Liver (tissue), 9 donors: ENCODE measurements around the gene DYNLT3. TPM values are rescaled to one million over a fixed set of nuclear protein-coding genes. Genes with fewer than 3 reads are reported as not detected.
A peak's percentile ranks its signal among the peaks of the same experiment; 100 is the strongest.

ENCODE experiments used
- DNase-seq: peaks from one replicate; pipeline ENCODE4 v3.0.0-alpha.2; 2017; ENCODE audit warnings: low spot score
- H3K27ac ChIP-seq, 2 donors: one replicate each; pipeline ENCODE4 v1.7.0; 2013; ENCODE audit warnings: inconsistent platforms in 2 of 2, low read length in 2 of 2, control low read depth in 1 of 2, low read depth in 1 of 2, mild to moderate bottlenecking in 1 of 2
- H3K27me3 ChIP-seq, 4 donors: one replicate each; pipeline versions ENCODE4 v1.6.1 to v1.7.0; 2013; ENCODE audit warnings: low read length in 3 of 4, inconsistent platforms in 1 of 4, mild to moderate bottlenecking in 1 of 4, moderate library complexity in 1 of 4; ENCODE audit not compliant: control insufficient read depth in 4 of 4, insufficient read depth in 4 of 4
- H3K36me3 ChIP-seq, 4 donors: one replicate each; pipeline versions ENCODE4 v1.6.1 to v1.7.0; 2013; ENCODE audit warnings: low read length in 3 of 4, mild to moderate bottlenecking in 3 of 4, low read depth in 1 of 4, moderate library complexity in 1 of 4; ENCODE audit not compliant: control insufficient read depth in 4 of 4, insufficient read depth in 3 of 4
- H3K4me1 ChIP-seq, 4 donors: one replicate each; pipeline versions ENCODE4 v1.6.1 to v1.7.0; 2013; ENCODE audit warnings: low read length in 3 of 4, mild to moderate bottlenecking in 3 of 4, moderate library complexity in 1 of 4; ENCODE audit not compliant: control insufficient read depth in 4 of 4, insufficient read depth in 4 of 4
- H3K4me3 ChIP-seq, 3 donors: one replicate each; pipeline versions ENCODE4 v1.6.1 to v1.7.0; 2013; ENCODE audit warnings: low read length in 3 of 3, control low read depth in 1 of 3, low read depth in 1 of 3, mild to moderate bottlenecking in 1 of 3
- H3K9ac ChIP-seq, 2 donors: one replicate each; pipeline ENCODE4 v1.7.0; 2013; ENCODE audit warnings: low read length in 2 of 2, mild to moderate bottlenecking in 2 of 2, moderate library complexity in 2 of 2, control low read depth in 1 of 2, low read depth in 1 of 2
- H3K9me3 ChIP-seq, 4 donors: one replicate each; pipeline versions ENCODE4 v1.6.1 to v1.7.0; 2013; ENCODE audit warnings: low read length in 3 of 4; ENCODE audit not compliant: control insufficient read depth in 4 of 4
- ATF3 ChIP-seq: IDR thresholded peaks from 2 replicates; pipeline ENCODE4 v1.6.1; 2016; ENCODE audit warnings: antibody characterized with exemption
- CTCF ChIP-seq: fragments of 150-350 bp; IDR thresholded peaks from 2 replicates; pipeline ENCODE4 v1.5.1; 2017; ENCODE audit warnings: improper control_type of control experiment, low read depth, low read length; ENCODE audit not compliant: missing input control
- EGR1 ChIP-seq, 2 donors: IDR thresholded peaks; 2 replicates each; pipeline ENCODE4 v1.6.1; 2016 to 2018; ENCODE audit warnings: antibody characterized with exemption in 2 of 2, low read depth in 2 of 2
- FOXA1 ChIP-seq: IDR thresholded peaks from 2 replicates; pipeline ENCODE4 v1.6.1; 2016; ENCODE audit warnings: antibody characterized with exemption
- FOXA2 ChIP-seq: IDR thresholded peaks from 2 replicates; pipeline ENCODE4 v1.6.1; 2016; ENCODE audit warnings: antibody characterized with exemption
- GABPA ChIP-seq, 2 donors: IDR thresholded peaks in 1 of 2; conservative IDR thresholded peaks in 1 of 2; 2 replicates each; pipeline ENCODE4 v1.6.1; 2016; ENCODE audit warnings: antibody characterized with exemption in 2 of 2, mild to moderate bottlenecking in 1 of 2, moderate library complexity in 1 of 2
- HNF4A ChIP-seq, 2 donors: conservative IDR thresholded peaks; 2 replicates each; pipeline ENCODE4 v1.6.1; 2016; ENCODE audit warnings: antibody characterized with exemption in 2 of 2, mild to moderate bottlenecking in 2 of 2
- HNF4G ChIP-seq: IDR thresholded peaks from 2 replicates; pipeline ENCODE4 v1.6.1; 2016; ENCODE audit warnings: antibody characterized with exemption
- JUND ChIP-seq, 2 donors: IDR thresholded peaks; 2 replicates each; pipeline ENCODE4 v1.6.1; 2016; ENCODE audit warnings: antibody characterized with exemption in 2 of 2
- MAX ChIP-seq: IDR thresholded peaks from 2 replicates; pipeline ENCODE4 v1.6.1; 2016; ENCODE audit warnings: antibody characterized with exemption
- NR2F2 ChIP-seq: IDR thresholded peaks from 2 replicates; pipeline ENCODE4 v1.6.1; 2016; ENCODE audit warnings: antibody characterized with exemption
- RAD21 ChIP-seq, 2 donors: IDR thresholded peaks; 2 replicates each; pipeline ENCODE4 v1.6.1; 2016; ENCODE audit warnings: antibody characterized with exemption in 2 of 2, mild to moderate bottlenecking in 2 of 2
- REST ChIP-seq: IDR thresholded peaks from 2 replicates; pipeline ENCODE4 v1.6.1; 2016; ENCODE audit warnings: antibody characterized with exemption, mild to moderate bottlenecking
- RXRA ChIP-seq, 2 donors: IDR thresholded peaks; 2 replicates each; pipeline ENCODE4 v1.6.1; 2017 to 2018; ENCODE audit warnings: antibody characterized with exemption in 2 of 2, mild to moderate bottlenecking in 1 of 2
- SP1 ChIP-seq: IDR thresholded peaks from 2 replicates; pipeline ENCODE4 v1.6.1; 2018; ENCODE audit warnings: antibody characterized with exemption, mild to moderate bottlenecking
- TAF1 ChIP-seq: conservative IDR thresholded peaks from 2 replicates; pipeline ENCODE4 v1.6.1; 2016; ENCODE audit warnings: antibody characterized with exemption, mild to moderate bottlenecking
- YY1 ChIP-seq: IDR thresholded peaks from 2 replicates; pipeline ENCODE4 v1.6.1; 2016; ENCODE audit warnings: antibody characterized with exemption, mild to moderate bottlenecking
- ZBTB33 ChIP-seq: IDR thresholded peaks from 2 replicates; pipeline ENCODE4 v1.6.1; 2016; ENCODE audit warnings: antibody characterized with exemption
- WGBS: extraction: QIAGEN DNeasy Blood & Tissue Kit; methylation state at CpG from one replicate; pipeline ENCODE4 v1.1.7; 2013; 5-methylcytosine and 5-hydroxymethylcytosine counted together
- polyA plus RNA-seq, 2 donors: library from polyadenylated mRNA; stranded (reverse) in 1 of 2; unstranded in 1 of 2; fragments of 200-250 nt in 1 of 2; fragments of >200 nt in 1 of 2; fragmentation: Nextera tagmentation in 1 of 2; extraction: Ambion mirVana in 1 of 2; gene quantifications; one replicate each; pipeline versions ENCODE4 v1.2.1 to v1.2.3, GENCODE V29; 2013 to 2015
- total RNA-seq, 2 donors: library from RNA; depleted of rRNA; stranded (reverse); fragments of >200 nt; gene quantifications; one replicate each; pipeline ENCODE4 v1.2.3, GENCODE V29; 2014
- donor health status: healthy.
- donor health status: healthy.
- donor health status: healthy.
- donor health status: healthy.
- donor health status: healthy.

Gene DYNLT3
- total and polyA plus RNA-seq, 4 donors = 9.5 to 20.7 (median 13.4) TPM

- TF ChIP-seq JUND (IDR thresholded peaks at IDR 0.05) = peak; percentile 51 to 67
- TF ChIP-seq REST = no peak
- peak; percentile 84 to 87 for TF ChIP-seq RXRA (IDR thresholded peaks at IDR 0.05)
- peak; percentile 21 for TF ChIP-seq NR2F2
- peak; percentile 79 for TF ChIP-seq YY1
- TF ChIP-seq RAD21 (IDR thresholded peaks at IDR 0.05) = no peak
- no peak for TF ChIP-seq CTCF
- peak; percentile 50 for TF ChIP-seq TAF1
- peak; percentile 71 for TF ChIP-seq ZBTB33
- TF ChIP-seq FOXA1 = no peak
- TF ChIP-seq ATF3 = no peak
- TF ChIP-seq SP1 = peak; percentile 95
- peak; percentile 30 for TF ChIP-seq FOXA2
- TF ChIP-seq GABPA (IDR thresholded peaks at IDR 0.05 in 1 of 2, conservative IDR thresholded peaks at IDR 0.05 in 1 of 2) = no peak
- peak; percentile 98 to 99 for TF ChIP-seq HNF4A (conservative IDR thresholded peaks at IDR 0.05)
- TF ChIP-seq EGR1 (IDR thresholded peaks at IDR 0.05; ENCODE audit: low read depth in 2 of 2) = no peak
- peak; percentile 45 for TF ChIP-seq MAX
- peak; percentile 97 for TF ChIP-seq HNF4G
- peak overlapping the region; percentile 55 to 70 (median 67) for H3K4me3 ChIP-seq
- WGBS = 34% methylated on average over 1 of the region's 1 CpG
- H3K9me3 ChIP-seq = no peaks in the 10 kb centered on the region
- H3K36me3 ChIP-seq = no peaks in the 10 kb centered on the region
- peaks cover 0 to 12% (median 3%) of the 10 kb centered on the region in 4 donors for H3K4me1 ChIP-seq
- H3K27me3 ChIP-seq = no peaks in the 10 kb centered on the region
- peak overlapping the region; percentile 80 to 93 for H3K27ac ChIP-seq
- H3K9ac ChIP-seq = peak overlapping the region; percentile 42 to 97
- DNase-seq = peak; percentile 30
Observed at GRCh38 chrX:37887347-37887746, 40.0 kb upstream of the DYNLT3 start.
